ENCODE measurements around the gene PPM1A. TPM values are rescaled to one million over a fixed set of nuclear protein-coding genes. Genes with fewer than 3 reads are reported as not detected.

Gene PPM1A
- total and polyA plus RNA-seq, 2 donors (not counting 1 experiment from before 2014, with no cell fraction given): 15.5 to 59.0 TPM

DNA sequence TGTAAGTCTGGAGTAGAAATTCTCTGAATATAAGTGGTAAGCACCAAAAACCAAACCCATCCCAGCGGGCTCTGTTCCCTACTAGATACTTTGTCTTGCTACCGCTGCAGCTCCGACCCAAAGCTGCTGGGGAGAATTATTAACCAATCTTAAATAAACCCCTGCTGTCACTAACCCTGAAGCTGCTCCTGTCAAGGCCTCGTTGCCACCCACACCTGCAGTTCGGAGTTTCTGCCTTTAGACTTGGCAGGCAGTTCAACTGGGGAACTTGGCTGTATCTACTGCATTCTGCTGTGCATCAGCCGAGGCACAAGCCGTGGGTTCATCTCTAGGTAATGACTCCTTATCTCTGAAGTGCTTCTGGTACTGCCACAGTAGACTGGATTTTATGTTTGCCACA, 55.5 kb downstream of the PPM1A start:
- H3K27ac ChIP-seq (ENCODE audit: low read length in 2 of 2): no peak overlapping the region
- ATAC-seq (ENCODE audit: low read depth) (no peak), DNase-seq (no peak)
- H3K9ac ChIP-seq (ENCODE audit: low read length): no peak overlapping the region
- H3K79me2 ChIP-seq (ENCODE audit: control insufficient read depth, insufficient read depth, low read length): no peaks in the 10 kb centered on the region
- WGBS (ENCODE audit: insufficient coverage): 97% methylated on average over 7 of the region's 7 CpGs
- H3K4me3 ChIP-seq (ENCODE audit: control extremely low read depth in 1 of 5, extremely low read depth in 1 of 5, insufficient read depth in 1 of 5, low read depth in 2 of 5, low read length in 4 of 5): no peak overlapping the region
- ChIA-PET POLR2A (no interaction called here), CTCF (interaction anchor here (1.6 kb wide), 1 partner anchor 119 kb away, joined by 3 read pairs; no protein-coding TSS in a partner anchor)
- Mint-ChIP-seq H3K9me3 (ENCODE audit: insufficient read depth) (peaks cover 4% of the 10 kb centered on the region), H3K27ac (no peak overlapping the region), H3K4me3 (no peak overlapping the region), H3K27me3 (no peaks in the 10 kb centered on the region), H3K4me1 (peaks cover 9% of the 10 kb centered on the region)
- no peaks in the 10 kb centered on the region for H4K20me1 ChIP-seq (ENCODE audit: control insufficient read depth, insufficient read depth, low read length, poor library complexity, severe bottlenecking)
- TF ChIP-seq CTCF (IDR thresholded peaks at IDR 0.05) (no peak), EZH2 (IDR thresholded peaks at IDR 0.05; ENCODE audit: borderline replicate concordance, insufficient read depth, low read depth, low read length, poor library complexity, severe bottlenecking) (no peak)
- H3K27me3 ChIP-seq (replicated peaks in 1 of 4; ENCODE audit: control extremely low read depth in 1 of 4, control insufficient read depth in 3 of 4, insufficient read depth in 4 of 4, low read length in 3 of 4): no peaks in the 10 kb centered on the region
- no peak overlapping the region for H2AFZ ChIP-seq (ENCODE audit: insufficient read depth, low read depth, low read length, poor library complexity, severe bottlenecking)
- H3K36me3 ChIP-seq (replicated peaks in 1 of 2; ENCODE audit: control extremely low read depth in 1 of 2, control insufficient read depth in 1 of 2, extremely low read depth in 1 of 2, insufficient read depth in 2 of 2, low read length in 1 of 2): no peaks in the 10 kb centered on the region
- no peaks in the 10 kb centered on the region for H3K4me1 ChIP-seq (ENCODE audit: control insufficient read depth in 2 of 2, insufficient read depth in 2 of 2, low read length in 2 of 2)
- peaks cover 0 to 12% (median 8%) of the 10 kb centered on the region in 3 donors for H3K9me3 ChIP-seq (ENCODE audit: control extremely low read depth in 1 of 3, control insufficient read depth in 2 of 3, insufficient read depth in 1 of 3, low read length in 2 of 3)
- no peak overlapping the region for H3K4me2 ChIP-seq (replicated peaks; ENCODE audit: low read depth, low read length, poor library complexity, severe bottlenecking)
- intact Hi-C loops (cut with micrococcal nuclease): no loop called here

DNA sequence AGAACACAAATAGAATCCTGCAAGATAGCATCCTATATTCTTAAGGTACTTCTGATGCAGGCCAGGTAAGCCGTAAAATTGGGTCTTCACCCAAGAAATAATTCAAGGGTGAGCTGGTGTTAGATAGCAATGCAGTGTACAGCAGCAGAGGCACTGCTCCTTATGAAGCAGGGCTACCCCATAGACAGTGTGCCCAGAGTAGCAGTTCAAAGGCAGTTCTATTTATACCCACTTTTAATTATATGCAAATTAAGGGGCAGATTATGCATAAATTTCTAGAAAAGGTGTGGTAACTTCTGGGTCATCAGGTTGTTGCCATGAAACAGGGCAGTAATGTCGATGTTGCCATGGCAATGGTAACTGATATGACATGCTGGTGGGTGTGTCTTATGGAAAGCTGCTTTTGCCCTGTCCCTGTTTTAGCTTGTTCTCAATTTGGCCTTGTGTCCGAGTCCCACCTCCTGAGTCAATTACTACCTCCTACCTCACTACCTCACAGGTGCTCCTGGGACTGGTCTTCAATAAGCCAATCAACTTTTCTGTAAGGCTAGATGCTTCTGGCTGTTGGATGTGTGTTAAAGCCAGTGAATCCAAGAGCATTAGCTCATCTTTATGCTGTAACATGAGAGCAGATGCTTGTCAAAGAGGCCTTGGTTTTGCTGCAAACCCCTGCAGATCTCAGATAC, 61.0 kb downstream of the PPM1A start:
- H3K4me1 Mint-ChIP-seq: no peaks in the 10 kb centered on the region
- Histone ChIP-seq H3K79me2 (ENCODE audit: control insufficient read depth, insufficient read depth, low read length) (no peaks in the 10 kb centered on the region), H2AFZ (ENCODE audit: insufficient read depth, low read depth, low read length, poor library complexity, severe bottlenecking) (no peak overlapping the region), H3K4me2 (replicated peaks; ENCODE audit: low read depth, low read length, poor library complexity, severe bottlenecking) (no peak overlapping the region), H3K9me3 (ENCODE audit: control extremely low read depth in 1 of 3, control insufficient read depth in 2 of 3, insufficient read depth in 1 of 3, low read length in 2 of 3) (peaks cover 0 to 12% (median 8%) of the 10 kb centered on the region in 3 donors), H3K36me3 (replicated peaks in 1 of 2; ENCODE audit: control extremely low read depth in 1 of 2, control insufficient read depth in 1 of 2, extremely low read depth in 1 of 2, insufficient read depth in 2 of 2, low read length in 1 of 2) (no peaks in the 10 kb centered on the region), H3K9ac (ENCODE audit: low read length) (no peak overlapping the region), H3K4me3 (ENCODE audit: control extremely low read depth in 1 of 5, extremely low read depth in 1 of 5, insufficient read depth in 1 of 5, low read depth in 2 of 5, low read length in 4 of 5) (no peak overlapping the region), H3K4me1 (ENCODE audit: control insufficient read depth in 2 of 2, insufficient read depth in 2 of 2, low read length in 2 of 2) (no peaks in the 10 kb centered on the region), H4K20me1 (ENCODE audit: control insufficient read depth, insufficient read depth, low read length, poor library complexity, severe bottlenecking) (no peaks in the 10 kb centered on the region), H3K27me3 (replicated peaks in 1 of 4; ENCODE audit: control extremely low read depth in 1 of 4, control insufficient read depth in 3 of 4, insufficient read depth in 4 of 4, low read length in 3 of 4) (peaks cover 0 to 10% (median 0%) of the 10 kb centered on the region in 4 experiments), H3K27ac (ENCODE audit: low read length in 2 of 2) (no peak overlapping the region)
- POLR2A ChIA-PET: no interaction called here
- H3K27me3 Mint-ChIP-seq: peaks cover 23% of the 10 kb centered on the region
- peaks cover 4% of the 10 kb centered on the region for H3K9me3 Mint-ChIP-seq (ENCODE audit: insufficient read depth)
- no peak overlapping the region for H3K27ac Mint-ChIP-seq
- no peak for ATAC-seq (ENCODE audit: low read depth)
- no peak for DNase-seq
- H3K4me3 Mint-ChIP-seq: no peak overlapping the region
- TF ChIP-seq CTCF (IDR thresholded peaks at IDR 0.05) (no peak), EZH2 (IDR thresholded peaks at IDR 0.05; ENCODE audit: borderline replicate concordance, insufficient read depth, low read depth, low read length, poor library complexity, severe bottlenecking) (no peak)
- intact Hi-C loops (cut with micrococcal nuclease): no loop called here
- CTCF ChIA-PET: interaction anchor here (1.2 kb wide), 1 partner anchor 22 kb away, joined by 4 read pairs; no protein-coding TSS in a partner anchor
- WGBS (ENCODE audit: insufficient coverage): no CpG with 5 or more reads among the region's 3 CpGs

Data from B cell (primary cell).